BLaER1 (cell line): Measurements from ENCODE around the gene NFIA.

Source experiments
- H3K27ac ChIP-seq: shearing (Covaris generic); formaldehyde crosslinking; 2 replicates; pipeline ENCODE4 v1.8.1; 2022
- H3K27me3 ChIP-seq: shearing (Covaris generic); formaldehyde crosslinking; 2 replicates; pipeline ENCODE4 v1.8.1; 2022
- H3K36me3 ChIP-seq: shearing (Covaris generic); formaldehyde crosslinking; 2 replicates; pipeline ENCODE4 v1.8.1; 2022
- H3K4me1 ChIP-seq: shearing (Covaris generic); formaldehyde crosslinking; 2 replicates; pipeline ENCODE4 v1.8.1; 2022
- H3K4me2 ChIP-seq: shearing (Covaris generic); formaldehyde crosslinking; 2 replicates; pipeline ENCODE4 v1.8.1; 2022
- H3K4me3 ChIP-seq: shearing (Covaris generic); formaldehyde crosslinking; 2 replicates; pipeline ENCODE4 v1.8.1; 2022
- H3K9ac ChIP-seq: shearing (Covaris generic); formaldehyde crosslinking; 2 replicates; pipeline ENCODE4 v1.8.1; 2022
- H3K9me3 ChIP-seq: shearing (Covaris generic); formaldehyde crosslinking; 2 replicates; pipeline ENCODE4 v1.8.1; 2022
- H4K20me1 ChIP-seq: shearing (Covaris generic); formaldehyde crosslinking; 2 replicates; pipeline ENCODE4 v1.8.1; 2022
- Cebpa-rat ChIP-seq: shearing (Covaris generic); IDR thresholded peaks from 2 replicates; pipeline ENCODE4 v1.8.1; 2022

Gene NFIA

DNA sequence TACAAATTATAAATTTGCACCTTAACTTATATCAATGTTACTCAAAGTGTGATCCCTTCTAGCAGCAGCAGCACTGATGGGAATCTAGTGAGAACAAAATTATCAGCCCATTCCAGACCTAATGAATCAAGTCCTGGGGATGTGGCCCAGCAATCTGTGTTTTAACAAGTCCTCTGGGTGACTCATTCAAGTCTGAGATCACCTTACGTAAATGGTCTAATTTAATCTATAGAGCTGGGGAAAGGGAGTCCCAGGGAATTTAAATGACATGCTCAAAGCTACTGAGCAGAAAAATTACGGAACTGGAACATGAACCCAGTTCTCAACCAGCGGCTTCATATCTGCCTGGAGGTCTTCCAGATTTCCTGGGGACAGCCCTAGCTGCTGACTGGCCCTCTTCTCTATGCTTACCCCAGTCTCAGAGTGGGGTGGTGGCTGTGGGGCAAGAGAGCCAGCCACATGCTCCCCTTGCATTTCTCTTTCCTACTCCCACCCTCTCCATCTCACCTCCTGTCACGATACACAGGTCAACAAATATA, 422.6 kb downstream of the NFIA start:
- no peak for TF ChIP-seq Cebpa-rat
- H3K27me3 ChIP-seq: no peaks in the 10 kb centered on the region
- H3K4me1 ChIP-seq: no peaks in the 10 kb centered on the region
- H3K9me3 ChIP-seq: no peaks in the 10 kb centered on the region
- no peak overlapping the region for H3K4me2 ChIP-seq
- H4K20me1 ChIP-seq: no peaks in the 10 kb centered on the region
- no peak overlapping the region for H3K4me3 ChIP-seq
- H3K27ac ChIP-seq: no peak overlapping the region
- no peak overlapping the region for H3K9ac ChIP-seq
- H3K36me3 ChIP-seq: no peaks in the 10 kb centered on the region

DNA sequence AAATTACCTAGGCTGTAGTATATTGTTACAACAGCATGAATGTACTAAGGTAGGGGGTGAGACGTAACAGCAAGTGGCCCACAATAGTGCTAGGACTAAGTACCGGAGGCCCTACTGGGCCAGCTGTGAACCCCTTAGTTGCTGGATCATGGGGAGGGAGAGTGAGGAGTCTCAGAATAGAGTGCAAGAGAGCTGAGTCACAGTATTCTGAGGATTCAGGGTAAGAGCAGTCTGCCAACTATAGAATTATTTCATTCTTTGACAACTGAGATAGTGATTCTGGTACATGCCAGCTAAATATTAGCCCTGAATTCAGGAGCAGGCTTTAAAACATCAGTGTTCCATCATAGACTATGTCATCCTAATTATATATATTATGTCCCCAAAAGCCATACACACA, 423.9 kb downstream of the NFIA start:
- no peaks in the 10 kb centered on the region for H3K9me3 ChIP-seq
- TF ChIP-seq Cebpa-rat: no peak

DNA sequence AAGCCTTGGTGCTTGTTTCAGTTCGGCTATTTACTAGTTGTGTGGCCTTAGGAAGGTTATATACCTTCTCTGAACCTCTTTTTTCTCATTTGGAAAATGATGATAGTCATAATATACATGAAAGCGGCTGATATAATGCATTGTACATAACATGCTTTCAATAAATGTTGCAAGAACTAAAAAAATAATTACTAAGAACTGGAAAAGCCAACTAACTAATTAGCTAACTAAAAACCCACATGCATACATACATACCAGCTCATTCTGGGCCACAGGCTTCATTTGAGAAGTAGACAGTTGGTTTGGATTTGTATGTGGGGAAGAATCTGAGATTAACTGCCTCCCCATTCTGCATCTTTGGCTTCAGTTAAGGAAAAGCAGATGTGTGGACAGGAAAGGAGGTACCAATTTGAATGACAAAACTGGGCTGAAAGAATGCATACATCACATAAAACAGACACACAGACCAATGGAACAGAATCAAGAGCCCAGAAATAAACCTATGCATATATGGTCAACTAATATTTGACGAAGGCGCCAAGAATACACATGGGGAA, 424.7 kb downstream of the NFIA start:
- no peak for TF ChIP-seq Cebpa-rat
- Histone ChIP-seq H4K20me1 (no peaks in the 10 kb centered on the region), H3K9me3 (no peaks in the 10 kb centered on the region), H3K27me3 (no peaks in the 10 kb centered on the region), H3K36me3 (no peaks in the 10 kb centered on the region), H3K27ac (no peak overlapping the region), H3K4me3 (no peak overlapping the region), H3K9ac (no peak overlapping the region), H3K4me1 (no peaks in the 10 kb centered on the region), H3K4me2 (no peak overlapping the region)

More for the DNA sequence above, 423.9 kb downstream of the NFIA start:
- no peak overlapping the region for H3K27ac ChIP-seq
- H3K4me1 ChIP-seq: no peaks in the 10 kb centered on the region
- H3K4me2 ChIP-seq: no peak overlapping the region
- no peaks in the 10 kb centered on the region for H3K27me3 ChIP-seq
- H3K4me3 ChIP-seq: no peak overlapping the region
- no peaks in the 10 kb centered on the region for H3K36me3 ChIP-seq
- H4K20me1 ChIP-seq: no peaks in the 10 kb centered on the region
- H3K9ac ChIP-seq: no peak overlapping the region
